GM18951 (cell line): Measurements from ENCODE around the gene SNURF.

Experiments used
- POLR2A ChIP-seq: IDR thresholded peaks from 4 replicates; pipeline ENCODE4 v1.6.1; 2011; ENCODE audit warnings: mild to moderate bottlenecking; ENCODE audit not compliant: insufficient read length, insufficient read depth; ENCODE audit errors: extremely low read depth
- in situ Hi-C: fragments of 300-500 bp; cut with MboI; formaldehyde crosslinking; loops from one replicate; pipeline ENCODE4 v1.12.0; 2022; ENCODE audit warnings: low sequenced_read_pairs, mixed read lengths, inconsistent platforms; ENCODE audit not compliant: unreplicated experiment

Gene SNURF

GRCh38 chr15:24986653-24987052 is 31.9 kb downstream of the SNURF start:
- in situ Hi-C loops = no loop called here

More at GRCh38 chr15:24986653-24987052, 31.9 kb downstream of the SNURF start:
- TF ChIP-seq POLR2A = no peak
